Measurements from ENCODE around the gene WDR43.

GRCh38 chr2:28993206-28993960, 98.9 kb downstream of the WDR43 start:
- TF ChIP-seq CTCF (IDR thresholded peaks at IDR 0.05) (no peak), POLR2A (IDR thresholded peaks at IDR 0.05) (no peak)

Data from right lobe of liver (tissue), 4 donors.